GM12891 (cell line): ENCODE results near the gene MAP2K1.

Experiments used
- POLR2A ChIP-seq: IDR thresholded peaks from 2 replicates; pipeline ENCODE4 v1.6.1; 2011; ENCODE audit warnings: low read depth, low read length, control low read depth
- POLR2AphosphoS5 ChIP-seq: IDR thresholded peaks from 2 replicates; pipeline ENCODE4 v1.6.1; 2011; ENCODE audit warnings: low read depth, low read length, control low read depth
- TAF1 ChIP-seq: IDR thresholded peaks from 2 replicates; pipeline ENCODE4 v1.6.1; 2011; ENCODE audit warnings: low read depth, low read length, control low read depth

DNA sequence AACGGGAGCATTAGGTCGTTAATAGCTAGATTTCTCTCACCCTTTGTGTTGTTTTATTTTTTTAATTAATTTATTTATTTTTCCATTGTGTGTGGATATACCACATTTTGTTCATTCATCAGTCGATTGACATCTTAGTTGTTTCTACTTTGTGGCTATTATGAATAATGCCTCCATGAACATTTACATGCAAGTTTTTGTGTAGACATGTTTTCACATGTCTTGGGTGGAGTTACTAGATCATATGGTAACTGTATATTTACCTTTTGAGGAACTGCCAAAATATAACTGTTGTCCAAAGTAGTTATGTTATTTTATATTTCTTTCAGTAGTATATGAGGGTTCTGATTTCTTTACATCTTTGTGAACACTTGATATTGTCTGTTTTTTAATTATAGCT lies 137.2 kb downstream of the MAP2K1 start:
- TF ChIP-seq POLR2AphosphoS5 (no peak), TAF1 (no peak), POLR2A (no peak)
